Panc1 (cell line): ENCODE results near the gene HELZ2. TPM values are rescaled to one million over a fixed set of nuclear protein-coding genes. Genes with fewer than 3 reads are reported as not detected.

Experiments used
- ATAC-seq: fragments of 200-7000 bp; cut with Tn5 transposase; 2 replicates; pipeline ENCODE4 v1.9.1; 2020; ENCODE audit warnings: mild to moderate bottlenecking, moderate library complexity
- BruUV-seq: library from RNA; stranded (reverse); fragments of 400-500 nt; replicated peaks from 2 replicates; lab custom pipeline; 2021; lab: Mats Ljungman, UMichigan
- CTCF ChIA-PET: fragments of 300-600 bp; sonication (Branson Sonifier 250); formaldehyde crosslinking; loops from one replicate; lab custom pipeline; 2022; ENCODE audit warnings: antibody characterized with exemption; lab: Charles Lee
- POLR2A ChIA-PET: fragments of 300-600 bp; sonication (Branson Sonifier 250); formaldehyde crosslinking; loops from one replicate; lab custom pipeline; 2022; ENCODE audit warnings: antibody characterized with exemption; lab: Charles Lee
- DNase-seq: peaks from one replicate; pipeline ENCODE4 v3.0.0-alpha.2; 2010; ENCODE audit warnings: low read depth, low spot score
- H3K27ac ChIP-seq: 2 replicates; pipeline ENCODE4 v1.5.1; 2011; ENCODE audit warnings: mild to moderate bottlenecking, low read length, inconsistent platforms
- H3K27me3 ChIP-seq: fragments of 200-500 bp; sonication (Bioruptor generic); 2 replicates; pipeline ENCODE4 v1.6.0; 2014; ENCODE audit warnings: low read length, inconsistent platforms; ENCODE audit not compliant: control insufficient read depth, insufficient read depth
- H3K36me3 ChIP-seq: fragments of 200-500 bp; sonication (Bioruptor generic); 2 replicates; pipeline ENCODE4 v1.5.1; 2014; ENCODE audit warnings: inconsistent platforms, mild to moderate bottlenecking, low read length, moderate library complexity; ENCODE audit not compliant: control insufficient read depth, insufficient read depth
- H3K4me1 ChIP-seq: 2 replicates; pipeline ENCODE4 v1.5.1; 2011; ENCODE audit warnings: inconsistent platforms, mild to moderate bottlenecking, low read length, moderate library complexity; ENCODE audit not compliant: control insufficient read depth, insufficient read depth
- H3K4me3 ChIP-seq, 2 experiments: 2 replicates each; pipeline ENCODE4 v1.5.1; 2011 to 2012; ENCODE audit warnings: low read depth in 2 of 2, low read length in 2 of 2, mild to moderate bottlenecking in 2 of 2, inconsistent platforms in 1 of 2, moderate library complexity in 1 of 2
- H3K9me3 ChIP-seq: fragments of 200-500 bp; sonication (Bioruptor generic); 2 replicates; pipeline ENCODE4 v1.5.1; 2014; ENCODE audit warnings: low read depth, mild to moderate bottlenecking, inconsistent platforms, low read length, moderate library complexity; ENCODE audit not compliant: control insufficient read depth, insufficient read depth
- POLR2AphosphoS5 ChIP-seq: IDR thresholded peaks from 2 replicates; pipeline ENCODE4 v1.6.1; 2012; ENCODE audit warnings: mild to moderate bottlenecking, low read depth, low read length, moderate library complexity
- SIN3A ChIP-seq: IDR thresholded peaks from 2 replicates; pipeline ENCODE4 v1.6.1; 2012; ENCODE audit warnings: low read depth, mild to moderate bottlenecking, low read length, moderate library complexity, borderline replicate concordance; ENCODE audit not compliant: insufficient read depth
- TCF7L2 ChIP-seq: IDR thresholded peaks from 2 replicates; pipeline ENCODE4 v1.6.1; 2011; ENCODE audit warnings: mild to moderate bottlenecking, low read depth, low read length, inconsistent platforms
- in situ Hi-C: cut with HindIII; loops from 2 replicates; pipeline ENCODE4 v1.10.0; 2016; ENCODE audit warnings: low sequenced_read_pairs, low pct_unique_long_range_greater_than_20kb
- intact Hi-C: fragments of 100-400 bp; cut with micrococcal nuclease; formaldehyde crosslinking; loops from one replicate; pipeline ENCODE4 v1.10.0; 2022; ENCODE audit not compliant: unreplicated experiment
- total RNA-seq: library from RNA; stranded (reverse); gene quantifications from one replicate; pipeline ENCODE4 v1.2.1, GENCODE V29; 2021; ENCODE audit not compliant: unreplicated experiment
- TF ChIP-seq, protein P1 (sequence below): fragments of 450-650 bp; IDR thresholded peaks from 2 replicates; pipeline ENCODE4 v1.5.1; 2017; ENCODE audit warnings: mild to moderate bottlenecking
- TF ChIP-seq, protein P2 (sequence below), 2 experiments: IDR thresholded peaks; 2 replicates each; pipeline ENCODE4 v1.6.1; 2011 to 2012; ENCODE audit warnings: low read depth in 2 of 2, control low read depth in 1 of 2, low read length in 1 of 2, mild to moderate bottlenecking in 1 of 2, moderate library complexity in 1 of 2; ENCODE audit not compliant: insufficient read depth in 1 of 2

Gene HELZ2
- total RNA-seq, 1 experiment from 2014 or later: 41.5 TPM

DNA sequence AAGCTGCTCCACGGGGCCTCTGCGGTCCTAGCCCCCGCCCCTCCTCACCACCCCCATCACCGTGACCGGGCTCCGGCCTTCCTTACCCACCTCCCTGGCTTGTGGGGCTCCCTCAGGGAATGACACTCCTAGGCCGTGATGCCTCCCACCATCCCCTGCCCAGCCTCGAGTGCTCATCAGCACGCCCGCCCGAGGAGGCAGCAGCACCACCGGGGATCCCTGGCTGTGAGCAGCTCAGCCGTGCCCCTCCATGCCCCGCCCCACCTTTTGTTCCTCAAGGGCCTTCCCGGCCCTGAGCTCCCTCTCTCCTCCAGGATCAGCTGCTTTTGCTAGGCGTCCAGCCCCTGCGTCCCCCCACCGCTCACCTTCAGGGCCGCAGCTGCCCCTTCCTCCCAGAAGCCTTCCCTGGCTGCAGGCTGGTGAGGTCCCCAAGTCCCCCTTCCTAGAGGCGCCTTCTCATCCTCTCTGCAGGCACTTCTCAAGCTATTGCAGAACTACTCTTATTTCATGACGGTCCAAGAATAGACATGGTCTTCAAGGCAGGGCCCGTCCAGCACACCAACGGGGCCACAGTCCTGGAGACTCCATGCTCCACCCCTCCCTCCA is 17.1 kb downstream of the HELZ2 start:
- H3K4me3 ChIP-seq: no peak overlapping the region
- in situ Hi-C loops (no loop called here), intact Hi-C loops (no loop called here)
- H3K4me1 ChIP-seq: peaks cover 8% of the 10 kb centered on the region
- no peaks in the 10 kb centered on the region for H3K27me3 ChIP-seq
- no peaks in the 10 kb centered on the region for H3K9me3 ChIP-seq
- H3K36me3 ChIP-seq: no peaks in the 10 kb centered on the region
- DNase-seq: no peak
- POLR2A ChIA-PET: no interaction called here
- BruUV-seq: no TSS peak
- TF ChIP-seq, protein P1, sequence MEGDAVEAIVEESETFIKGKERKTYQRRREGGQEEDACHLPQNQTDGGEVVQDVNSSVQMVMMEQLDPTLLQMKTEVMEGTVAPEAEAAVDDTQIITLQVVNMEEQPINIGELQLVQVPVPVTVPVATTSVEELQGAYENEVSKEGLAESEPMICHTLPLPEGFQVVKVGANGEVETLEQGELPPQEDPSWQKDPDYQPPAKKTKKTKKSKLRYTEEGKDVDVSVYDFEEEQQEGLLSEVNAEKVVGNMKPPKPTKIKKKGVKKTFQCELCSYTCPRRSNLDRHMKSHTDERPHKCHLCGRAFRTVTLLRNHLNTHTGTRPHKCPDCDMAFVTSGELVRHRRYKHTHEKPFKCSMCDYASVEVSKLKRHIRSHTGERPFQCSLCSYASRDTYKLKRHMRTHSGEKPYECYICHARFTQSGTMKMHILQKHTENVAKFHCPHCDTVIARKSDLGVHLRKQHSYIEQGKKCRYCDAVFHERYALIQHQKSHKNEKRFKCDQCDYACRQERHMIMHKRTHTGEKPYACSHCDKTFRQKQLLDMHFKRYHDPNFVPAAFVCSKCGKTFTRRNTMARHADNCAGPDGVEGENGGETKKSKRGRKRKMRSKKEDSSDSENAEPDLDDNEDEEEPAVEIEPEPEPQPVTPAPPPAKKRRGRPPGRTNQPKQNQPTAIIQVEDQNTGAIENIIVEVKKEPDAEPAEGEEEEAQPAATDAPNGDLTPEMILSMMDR: no peak
- TF ChIP-seq TCF7L2 (no peak), POLR2AphosphoS5 (no peak), SIN3A (no peak)
- TF ChIP-seq, protein P2, sequence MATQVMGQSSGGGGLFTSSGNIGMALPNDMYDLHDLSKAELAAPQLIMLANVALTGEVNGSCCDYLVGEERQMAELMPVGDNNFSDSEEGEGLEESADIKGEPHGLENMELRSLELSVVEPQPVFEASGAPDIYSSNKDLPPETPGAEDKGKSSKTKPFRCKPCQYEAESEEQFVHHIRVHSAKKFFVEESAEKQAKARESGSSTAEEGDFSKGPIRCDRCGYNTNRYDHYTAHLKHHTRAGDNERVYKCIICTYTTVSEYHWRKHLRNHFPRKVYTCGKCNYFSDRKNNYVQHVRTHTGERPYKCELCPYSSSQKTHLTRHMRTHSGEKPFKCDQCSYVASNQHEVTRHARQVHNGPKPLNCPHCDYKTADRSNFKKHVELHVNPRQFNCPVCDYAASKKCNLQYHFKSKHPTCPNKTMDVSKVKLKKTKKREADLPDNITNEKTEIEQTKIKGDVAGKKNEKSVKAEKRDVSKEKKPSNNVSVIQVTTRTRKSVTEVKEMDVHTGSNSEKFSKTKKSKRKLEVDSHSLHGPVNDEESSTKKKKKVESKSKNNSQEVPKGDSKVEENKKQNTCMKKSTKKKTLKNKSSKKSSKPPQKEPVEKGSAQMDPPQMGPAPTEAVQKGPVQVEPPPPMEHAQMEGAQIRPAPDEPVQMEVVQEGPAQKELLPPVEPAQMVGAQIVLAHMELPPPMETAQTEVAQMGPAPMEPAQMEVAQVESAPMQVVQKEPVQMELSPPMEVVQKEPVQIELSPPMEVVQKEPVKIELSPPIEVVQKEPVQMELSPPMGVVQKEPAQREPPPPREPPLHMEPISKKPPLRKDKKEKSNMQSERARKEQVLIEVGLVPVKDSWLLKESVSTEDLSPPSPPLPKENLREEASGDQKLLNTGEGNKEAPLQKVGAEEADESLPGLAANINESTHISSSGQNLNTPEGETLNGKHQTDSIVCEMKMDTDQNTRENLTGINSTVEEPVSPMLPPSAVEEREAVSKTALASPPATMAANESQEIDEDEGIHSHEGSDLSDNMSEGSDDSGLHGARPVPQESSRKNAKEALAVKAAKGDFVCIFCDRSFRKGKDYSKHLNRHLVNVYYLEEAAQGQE (IDR thresholded peaks at IDR 0.05; ENCODE audit: insufficient read depth in 1 of 2, low read depth in 2 of 2, low read length in 1 of 2): no peak
- H3K27ac ChIP-seq: no peak overlapping the region
- ATAC-seq: no peak
- CTCF ChIA-PET: no interaction called here

DNA sequence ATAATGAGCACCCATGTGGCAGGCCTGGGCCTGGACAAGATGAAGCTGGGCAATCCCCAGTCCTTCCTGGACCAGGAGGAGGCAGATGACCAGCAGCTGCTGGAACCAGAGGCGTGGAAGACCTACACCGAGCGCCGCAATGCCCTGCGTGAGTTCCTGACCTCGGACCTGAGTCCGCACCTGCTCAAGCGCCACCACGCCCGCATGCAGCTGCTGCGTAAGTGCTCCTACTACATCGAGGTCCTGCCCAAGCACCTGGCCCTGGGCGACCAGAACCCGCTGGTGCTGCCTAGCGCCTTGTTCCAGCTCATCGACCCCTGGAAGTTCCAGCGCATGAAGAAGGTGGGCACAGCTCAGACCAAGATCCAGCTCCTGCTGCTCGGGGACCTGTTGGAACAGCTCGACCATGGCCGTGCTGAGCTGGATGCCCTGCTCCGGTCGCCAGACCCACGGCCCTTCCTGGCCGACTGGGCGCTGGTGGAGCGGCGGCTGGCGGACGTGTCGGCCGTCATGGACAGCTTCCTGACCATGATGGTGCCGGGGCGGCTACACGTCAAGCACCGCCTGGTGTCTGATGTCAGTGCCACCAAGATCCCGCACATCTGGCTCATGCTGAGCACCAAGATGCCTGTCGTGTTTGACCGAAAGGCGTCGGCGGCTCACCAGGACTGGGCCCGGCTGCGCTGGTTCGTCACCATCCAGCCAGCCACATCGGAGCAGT is 18.2 kb downstream of the HELZ2 start:
- no peak overlapping the region for H3K4me3 ChIP-seq
- intact Hi-C loops (no loop called here), in situ Hi-C loops (no loop called here)
- peaks cover 8% of the 10 kb centered on the region for H3K4me1 ChIP-seq
- H3K27ac ChIP-seq: no peak overlapping the region
- ATAC-seq (no peak), DNase-seq (no peak)
- H3K27me3 ChIP-seq: no peaks in the 10 kb centered on the region
- no peak for TF ChIP-seq TCF7L2
- ChIA-PET CTCF (no interaction called here), POLR2A (no interaction called here)
- no TSS peak for BruUV-seq
- no peaks in the 10 kb centered on the region for H3K36me3 ChIP-seq
- H3K9me3 ChIP-seq: no peaks in the 10 kb centered on the region
